GM12878 (cell line): ENCODE measurements around the gene PLXNB2. TPM values are rescaled to one million over a fixed set of nuclear protein-coding genes. Genes with fewer than 3 reads are reported as not detected.

Source experiments
- ATAC-seq: fragments of 200-7000 bp; cut with Tn5 transposase; 3 replicates; pipeline ENCODE4 v1.9.1; 2020; ENCODE audit warnings: mild to moderate bottlenecking, moderate library complexity
- BruUV-seq: library from RNA; stranded (reverse); fragments of 400-500 nt; replicated peaks from 2 replicates; lab custom pipeline; 2021; lab: Mats Ljungman, UMichigan
- CTCF ChIA-PET: fragments of 300-600 bp; sonication (Branson Sonifier 250); formaldehyde crosslinking; extraction: SDS; loops from one replicate; lab custom pipeline; 2021; ENCODE audit warnings: inconsistent platforms; lab: Yijun Ruan, JAX
- POLR2A ChIA-PET: fragments of 350-600 bp; formaldehyde crosslinking; extraction: SDS; loops from one replicate; lab custom pipeline; 2021; ENCODE audit warnings: inconsistent platforms; lab: Charles Lee
- RAD21 ChIA-PET: fragments of 300-600 bp; sonication (Branson Sonifier 250); formaldehyde crosslinking; loops from one replicate; lab custom pipeline; 2023; ENCODE audit warnings: antibody characterized with exemption; ENCODE audit not compliant: unreplicated experiment; lab: Charles Lee
- SMC1A ChIA-PET: fragments of 300-600 bp; sonication (Branson Sonifier 250); formaldehyde crosslinking; loops from one replicate; lab custom pipeline; 2023; ENCODE audit not compliant: unreplicated experiment, uncharacterized antibody; lab: Charles Lee
- DNase-seq: peaks from one replicate; pipeline ENCODE4 v3.0.0-alpha.2; 2011; ENCODE audit warnings: low read depth, low spot score
- FAIRE-seq: peaks from 3 replicates; lab custom pipeline; 2011; peaks lifted over from hg19 to GRCh38; lab: Jason Lieb, UNC
- H2AFZ ChIP-seq: 2 replicates; pipeline ENCODE4 v1.6.0; 2011; ENCODE audit warnings: low read depth, low read length, control low read depth; ENCODE audit not compliant: control insufficient read depth
- H3K27ac ChIP-seq: 2 replicates; pipeline ENCODE4 v1.5.1; 2011; ENCODE audit warnings: control low read depth; ENCODE audit not compliant: control insufficient read depth, insufficient read depth
- H3K27me3 ChIP-seq, 2 experiments: replicated peaks in 1 of 2; 2 replicates each; pipeline versions ENCODE4 v1.6.0 to v1.6.1; 2011; ENCODE audit warnings: low read length in 1 of 2; ENCODE audit not compliant: control insufficient read depth in 2 of 2, insufficient read depth in 2 of 2
- H3K36me3 ChIP-seq, 2 experiments: 2 replicates each; pipeline ENCODE4 v1.5.1; 2011; ENCODE audit warnings: low read length in 1 of 2; ENCODE audit not compliant: control insufficient read depth in 2 of 2, insufficient read depth in 2 of 2
- H3K4me1 ChIP-seq: 2 replicates; pipeline ENCODE4 v1.6.1; 2011; ENCODE audit warnings: mild to moderate bottlenecking, low read length, moderate library complexity, mixed read lengths; ENCODE audit not compliant: control insufficient read depth, insufficient read depth
- H3K4me2 ChIP-seq: 2 replicates; pipeline ENCODE4 v1.6.0; 2011; ENCODE audit warnings: control low read depth; ENCODE audit not compliant: control insufficient read depth, insufficient read depth
- H3K4me3 ChIP-seq: fragments of 200-600 bp; sonication (generic); 2 replicates; pipeline ENCODE4 v1.5.1; 2016
- H3K79me2 ChIP-seq: 2 replicates; pipeline ENCODE4 v1.6.0; 2011; ENCODE audit warnings: low read length; ENCODE audit not compliant: control insufficient read depth, insufficient read depth
- H3K9ac ChIP-seq: 2 replicates; pipeline ENCODE4 v1.8.0; 2011; ENCODE audit warnings: low read length, control low read depth, mixed read lengths; ENCODE audit not compliant: control insufficient read depth, insufficient read depth
- H3K9me3 ChIP-seq: replicated peaks from 3 replicates; pipeline ENCODE4 v1.5.1; 2011; ENCODE audit warnings: mild to moderate bottlenecking, low read length; ENCODE audit not compliant: control insufficient read depth, insufficient read depth
- H4K20me1 ChIP-seq: 2 replicates; pipeline ENCODE4 v1.6.0; 2011; ENCODE audit not compliant: control insufficient read depth, insufficient read depth
- IKZF1 ChIP-seq: fragments of 450-650 bp; conservative IDR thresholded peaks from 2 replicates; pipeline ENCODE4 v1.6.1; 2017; ENCODE audit warnings: antibody characterized with exemption, mild to moderate bottlenecking
- IRF4 ChIP-seq: IDR thresholded peaks from 2 replicates; pipeline ENCODE4 v1.6.1; 2011; ENCODE audit warnings: low read depth, low read length
- NBN ChIP-seq: fragments of 450-650 bp; IDR thresholded peaks from 2 replicates; pipeline ENCODE4 v1.6.1; 2016
- PBX3 ChIP-seq: IDR thresholded peaks from 2 replicates; pipeline ENCODE4 v1.6.1; 2011; ENCODE audit warnings: mild to moderate bottlenecking, low read depth, low read length, moderate library complexity; ENCODE audit not compliant: insufficient replicate concordance
- RFX5 ChIP-seq: IDR thresholded peaks from 2 replicates; pipeline ENCODE4 v1.6.1; 2011; ENCODE audit warnings: low read depth, low read length, improper control_type of control experiment
- STAT1 ChIP-seq: fragments of 450-650 bp; conservative IDR thresholded peaks from 2 replicates; pipeline ENCODE4 v1.6.1; 2014; ENCODE audit warnings: antibody characterized with exemption, mild to moderate bottlenecking
- TBL1XR1 ChIP-seq: IDR thresholded peaks from 2 replicates; pipeline ENCODE4 v1.6.1; 2012; ENCODE audit warnings: low read depth, low read length, improper control_type of control experiment
- TCF7 ChIP-seq: IDR thresholded peaks from 2 replicates; pipeline ENCODE4 v1.6.1; 2014; ENCODE audit warnings: antibody characterized with exemption, borderline replicate concordance
- WGBS: methylation state at CpG from one replicate; pipeline ENCODE4 v1.1.6; 2016; ENCODE audit warnings: low lambda C conversion rate; ENCODE audit not compliant: insufficient replicate concordance, insufficient coverage; ENCODE audit errors: missing lambda C conversion rate; 5-methylcytosine and 5-hydroxymethylcytosine counted together
- in situ Hi-C: fragments of 300-500 bp; cut with MboI; formaldehyde crosslinking; loops from 9 replicates; pipeline ENCODE4 v1.14.3; 2018; ENCODE audit warnings: mixed read lengths
- intact Hi-C: fragments of 100-400 bp; cut with micrococcal nuclease; formaldehyde crosslinking; loops from one replicate; pipeline ENCODE4 v1.14.2; 2022; ENCODE audit not compliant: unreplicated experiment
- polyA plus RNA-seq, 11 experiments: library from polyadenylated mRNA; depleted of rRNA in 4 of 11; unstranded in 6 of 11; stranded (reverse) in 5 of 11; fragments of >200 nt; fragmentation: Nextera tagmentation in 4 of 11; fragmentation: Illumina TruSeq in 1 of 11; extraction: Ambion mirVana in 4 of 11; extraction: Trizol in 1 of 11; gene quantifications; 1 replicate in 1 of 11; 2 replicates in 10 of 11; pipeline versions ENCODE4 v1.2.1 to v1.2.3, GENCODE V29; 2011 to 2016; ENCODE audit warnings: inconsistent platforms in 2 of 11, missing spikeins in 2 of 11, low read depth in 1 of 11
- total RNA-seq, 4 experiments: library from RNA; depleted of rRNA in 3 of 4; stranded (reverse); fragments of >200 nt in 3 of 4; fragmentation: Illumina TruSeq in 1 of 4; extraction: Trizol in 1 of 4; gene quantifications; 2 replicates each; pipeline versions ENCODE4 v1.2.1 to v1.2.3, GENCODE V29; 2013 to 2021
- TF ChIP-seq, protein P1 (sequence below): fragments of 450-650 bp; IDR thresholded peaks from 2 replicates; pipeline ENCODE4 v1.6.1; 2017; ENCODE audit warnings: mild to moderate bottlenecking, moderate library complexity
- TF ChIP-seq, protein P2 (sequence below): fragments of 450-650 bp; IDR thresholded peaks from 2 replicates; pipeline ENCODE4 v1.6.1; 2017; ENCODE audit warnings: mild to moderate bottlenecking, moderate library complexity

Gene PLXNB2
- total and polyA plus RNA-seq, 10 of the 15 experiments (the other 5 are each of a cell fraction or from before 2014, with no cell fraction given): 0.68 to 134 (median 41.9) TPM

GRCh38 chr22:50244420-50245213, 62.8 kb downstream of the PLXNB2 start, which contains the start of gene TUBGCP6:
TUBGCP6 (minus strand) TSS chr22:50245023; CDS start chr22:50244459, 564 bp downstream.
- H3K9ac ChIP-seq: peak within 1 kb of the TSS; percentile 90
- no peaks in the 10 kb centered on the region for H3K9me3 ChIP-seq
- ATAC-seq (peak; percentile 86), FAIRE-seq (peak; percentile 89), DNase-seq (peak; percentile 53)
- WGBS: under 1% methylated on average over 74 of the region's 76 CpGs
- TSS peak; percentile 73 for BruUV-seq
- in situ Hi-C loops (no loop called here), intact Hi-C loops (loop anchor here (5.0 to 10.0 kb wide), 2 partner anchors 230 to 378 kb away; partner anchors contain the start of gene SBF1)
- POLR2A ChIA-PET: interaction anchor here (0.8 to 1.4 kb wide), 4 partner anchors 27 to 319 kb away, joined by 3 to 4 read pairs (median 4); no protein-coding TSS in a partner anchor
- peak within 1 kb of the TSS; percentile 71 for H3K27ac ChIP-seq
- CTCF ChIA-PET: interaction anchor here (0.6 to 3.1 kb wide), 6 partner anchors 27 to 377 kb away, joined by 3 to 19 read pairs (median 4); no protein-coding TSS in a partner anchor
- no peaks in the 10 kb centered on the region for H3K27me3 ChIP-seq
- H4K20me1 ChIP-seq: no peaks in the 10 kb centered on the region; the same call in none of the 2 replicates
- H3K36me3 ChIP-seq: peaks cover 8 to 19% of the 10 kb centered on the region in 2 experiments; a peak in 3 of 4 replicates
- RAD21 ChIA-PET: interaction anchor here (0.5 to 1.1 kb wide), 3 partner anchors 50 to 304 kb away, joined by 3 to 5 read pairs (median 3); partner anchors contain the start of gene SCO2
- H3K4me2 ChIP-seq: peak within 1 kb of the TSS; percentile 98
- peak within 1 kb of the TSS; percentile 83 for H3K4me3 ChIP-seq
- H3K79me2 ChIP-seq: peaks cover 56% of the 10 kb centered on the region
- H3K4me1 ChIP-seq: peaks cover 20% of the 10 kb centered on the region
- peak within 1 kb of the TSS; percentile 90 for H2AFZ ChIP-seq
- SMC1A ChIA-PET: interaction anchor here (1.0 to 2.9 kb wide), 3 partner anchors 58 to 253 kb away, joined by 3 to 11 read pairs (median 8); no protein-coding TSS in a partner anchor
- TF ChIP-seq IKZF1: peak; percentile 89
- TF ChIP-seq NBN: peak; percentile 99
- 0 out of 2 replicates have a peak, but pooled peaks have one; percentile 45 for TF ChIP-seq STAT1
- TF ChIP-seq IRF4: no peak
- TF ChIP-seq PBX3: peak; percentile 94
- TF ChIP-seq, protein P1, sequence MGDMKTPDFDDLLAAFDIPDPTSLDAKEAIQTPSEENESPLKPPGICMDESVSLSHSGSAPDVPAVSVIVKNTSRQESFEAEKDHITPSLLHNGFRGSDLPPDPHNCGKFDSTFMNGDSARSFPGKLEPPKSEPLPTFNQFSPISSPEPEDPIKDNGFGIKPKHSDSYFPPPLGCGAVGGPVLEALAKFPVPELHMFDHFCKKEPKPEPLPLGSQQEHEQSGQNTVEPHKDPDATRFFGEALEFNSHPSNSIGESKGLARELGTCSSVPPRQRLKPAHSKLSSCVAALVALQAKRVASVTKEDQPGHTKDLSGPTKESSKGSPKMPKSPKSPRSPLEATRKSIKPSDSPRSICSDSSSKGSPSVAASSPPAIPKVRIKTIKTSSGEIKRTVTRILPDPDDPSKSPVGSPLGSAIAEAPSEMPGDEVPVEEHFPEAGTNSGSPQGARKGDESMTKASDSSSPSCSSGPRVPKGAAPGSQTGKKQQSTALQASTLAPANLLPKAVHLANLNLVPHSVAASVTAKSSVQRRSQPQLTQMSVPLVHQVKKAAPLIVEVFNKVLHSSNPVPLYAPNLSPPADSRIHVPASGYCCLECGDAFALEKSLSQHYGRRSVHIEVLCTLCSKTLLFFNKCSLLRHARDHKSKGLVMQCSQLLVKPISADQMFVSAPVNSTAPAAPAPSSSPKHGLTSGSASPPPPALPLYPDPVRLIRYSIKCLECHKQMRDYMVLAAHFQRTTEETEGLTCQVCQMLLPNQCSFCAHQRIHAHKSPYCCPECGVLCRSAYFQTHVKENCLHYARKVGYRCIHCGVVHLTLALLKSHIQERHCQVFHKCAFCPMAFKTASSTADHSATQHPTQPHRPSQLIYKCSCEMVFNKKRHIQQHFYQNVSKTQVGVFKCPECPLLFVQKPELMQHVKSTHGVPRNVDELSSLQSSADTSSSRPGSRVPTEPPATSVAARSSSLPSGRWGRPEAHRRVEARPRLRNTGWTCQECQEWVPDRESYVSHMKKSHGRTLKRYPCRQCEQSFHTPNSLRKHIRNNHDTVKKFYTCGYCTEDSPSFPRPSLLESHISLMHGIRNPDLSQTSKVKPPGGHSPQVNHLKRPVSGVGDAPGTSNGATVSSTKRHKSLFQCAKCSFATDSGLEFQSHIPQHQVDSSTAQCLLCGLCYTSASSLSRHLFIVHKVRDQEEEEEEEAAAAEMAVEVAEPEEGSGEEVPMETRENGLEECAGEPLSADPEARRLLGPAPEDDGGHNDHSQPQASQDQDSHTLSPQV: no peak
- TF ChIP-seq TCF7: no peak
- no peak for TF ChIP-seq TBL1XR1
- TF ChIP-seq, protein P2, sequence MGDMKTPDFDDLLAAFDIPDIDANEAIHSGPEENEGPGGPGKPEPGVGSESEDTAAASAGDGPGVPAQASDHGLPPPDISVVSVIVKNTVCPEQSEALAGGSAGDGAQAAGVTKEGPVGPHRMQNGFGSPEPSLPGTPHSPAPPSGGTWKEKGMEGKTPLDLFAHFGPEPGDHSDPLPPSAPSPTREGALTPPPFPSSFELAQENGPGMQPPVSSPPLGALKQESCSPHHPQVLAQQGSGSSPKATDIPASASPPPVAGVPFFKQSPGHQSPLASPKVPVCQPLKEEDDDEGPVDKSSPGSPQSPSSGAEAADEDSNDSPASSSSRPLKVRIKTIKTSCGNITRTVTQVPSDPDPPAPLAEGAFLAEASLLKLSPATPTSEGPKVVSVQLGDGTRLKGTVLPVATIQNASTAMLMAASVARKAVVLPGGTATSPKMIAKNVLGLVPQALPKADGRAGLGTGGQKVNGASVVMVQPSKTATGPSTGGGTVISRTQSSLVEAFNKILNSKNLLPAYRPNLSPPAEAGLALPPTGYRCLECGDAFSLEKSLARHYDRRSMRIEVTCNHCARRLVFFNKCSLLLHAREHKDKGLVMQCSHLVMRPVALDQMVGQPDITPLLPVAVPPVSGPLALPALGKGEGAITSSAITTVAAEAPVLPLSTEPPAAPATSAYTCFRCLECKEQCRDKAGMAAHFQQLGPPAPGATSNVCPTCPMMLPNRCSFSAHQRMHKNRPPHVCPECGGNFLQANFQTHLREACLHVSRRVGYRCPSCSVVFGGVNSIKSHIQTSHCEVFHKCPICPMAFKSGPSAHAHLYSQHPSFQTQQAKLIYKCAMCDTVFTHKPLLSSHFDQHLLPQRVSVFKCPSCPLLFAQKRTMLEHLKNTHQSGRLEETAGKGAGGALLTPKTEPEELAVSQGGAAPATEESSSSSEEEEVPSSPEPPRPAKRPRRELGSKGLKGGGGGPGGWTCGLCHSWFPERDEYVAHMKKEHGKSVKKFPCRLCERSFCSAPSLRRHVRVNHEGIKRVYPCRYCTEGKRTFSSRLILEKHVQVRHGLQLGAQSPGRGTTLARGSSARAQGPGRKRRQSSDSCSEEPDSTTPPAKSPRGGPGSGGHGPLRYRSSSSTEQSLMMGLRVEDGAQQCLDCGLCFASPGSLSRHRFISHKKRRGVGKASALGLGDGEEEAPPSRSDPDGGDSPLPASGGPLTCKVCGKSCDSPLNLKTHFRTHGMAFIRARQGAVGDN: peak; percentile 72; the same call in 1 of the 2 replicates
- TF ChIP-seq RFX5: no peak
